Dedifferentiated amniotic fluid mesenchymal stem cell (primary cell): Measurements from ENCODE around the gene BNC2.

Experiments
- DNase-seq: peaks from one replicate; pipeline ENCODE4 v3.0.0-alpha.2; 2016; ENCODE audit errors: extremely low spot score

The BNC2 gene

GRCh38 chr9:16601991-16602390 is 268.5 kb downstream of the BNC2 start:
- DNase-seq = no peak

GRCh38 chr9:16598316-16598715 is 272.2 kb downstream of the BNC2 start:
- DNase-seq = no peak

GRCh38 chr9:16597136-16597535 is 273.3 kb downstream of the BNC2 start:
- no peak for DNase-seq

GRCh38 chr9:16595227-16595626 is 275.2 kb downstream of the BNC2 start:
- DNase-seq = no peak

- no peak for DNase-seq
Measured at GRCh38 chr9:16594787-16595186, 275.7 kb downstream of the BNC2 start.

GRCh38 chr9:16593746-16594145 is 276.7 kb downstream of the BNC2 start:
- no peak for DNase-seq

- no peak for DNase-seq
Measured at GRCh38 chr9:16591092-16591491, 279.4 kb downstream of the BNC2 start.

GRCh38 chr9:16585591-16585990 is 284.9 kb downstream of the BNC2 start:
- DNase-seq = no peak

- DNase-seq = no peak
Measured at GRCh38 chr9:16579872-16580432, 290.5 kb downstream of the BNC2 start.

GRCh38 chr9:16575986-16576245 is 294.6 kb downstream of the BNC2 start:
- DNase-seq = no peak

- no peak for DNase-seq
Measured at GRCh38 chr9:16575142-16575985, 295.1 kb downstream of the BNC2 start.

- no peak for DNase-seq
Measured at GRCh38 chr9:16572005-16572734, 298.3 kb downstream of the BNC2 start.

- DNase-seq = no peak
Measured at GRCh38 chr9:16571127-16571802, 299.2 kb downstream of the BNC2 start.

GRCh38 chr9:16563446-16563845 is 307.0 kb downstream of the BNC2 start:
- no peak for DNase-seq

- DNase-seq = no peak
Measured at GRCh38 chr9:16561121-16561520, 309.3 kb downstream of the BNC2 start.

- no peak for DNase-seq
Measured at GRCh38 chr9:16559418-16560188, 310.9 kb downstream of the BNC2 start.

GRCh38 chr9:16555802-16556201 is 314.7 kb downstream of the BNC2 start:
- DNase-seq = no peak

- no peak for DNase-seq
Measured at GRCh38 chr9:16553869-16554540, 316.5 kb downstream of the BNC2 start.

GRCh38 chr9:16552252-16552651 is 318.2 kb downstream of the BNC2 start:
- DNase-seq = no peak

- no peak for DNase-seq
Measured at GRCh38 chr9:16551692-16552091, 318.8 kb downstream of the BNC2 start.

- DNase-seq = no peak
Measured at GRCh38 chr9:16545639-16546038, 324.8 kb downstream of the BNC2 start.
